IPS DF 4.7 (cell line): Measurements from ENCODE around the gene TXNDC16.
A peak's percentile ranks its signal among the peaks of the same experiment; 100 is the strongest.
"Not testable (repeated sequence)": the region's sequence is repeated elsewhere in the genome, so short reads cannot be mapped to it uniquely, and the experiment has no call there.

Source experiments
- DNase-seq: peaks from one replicate; pipeline ENCODE4 v3.0.0-alpha.2; 2013; ENCODE audit warnings: low spot score; ENCODE audit errors: extremely low read depth

The TXNDC16 gene

DNA sequence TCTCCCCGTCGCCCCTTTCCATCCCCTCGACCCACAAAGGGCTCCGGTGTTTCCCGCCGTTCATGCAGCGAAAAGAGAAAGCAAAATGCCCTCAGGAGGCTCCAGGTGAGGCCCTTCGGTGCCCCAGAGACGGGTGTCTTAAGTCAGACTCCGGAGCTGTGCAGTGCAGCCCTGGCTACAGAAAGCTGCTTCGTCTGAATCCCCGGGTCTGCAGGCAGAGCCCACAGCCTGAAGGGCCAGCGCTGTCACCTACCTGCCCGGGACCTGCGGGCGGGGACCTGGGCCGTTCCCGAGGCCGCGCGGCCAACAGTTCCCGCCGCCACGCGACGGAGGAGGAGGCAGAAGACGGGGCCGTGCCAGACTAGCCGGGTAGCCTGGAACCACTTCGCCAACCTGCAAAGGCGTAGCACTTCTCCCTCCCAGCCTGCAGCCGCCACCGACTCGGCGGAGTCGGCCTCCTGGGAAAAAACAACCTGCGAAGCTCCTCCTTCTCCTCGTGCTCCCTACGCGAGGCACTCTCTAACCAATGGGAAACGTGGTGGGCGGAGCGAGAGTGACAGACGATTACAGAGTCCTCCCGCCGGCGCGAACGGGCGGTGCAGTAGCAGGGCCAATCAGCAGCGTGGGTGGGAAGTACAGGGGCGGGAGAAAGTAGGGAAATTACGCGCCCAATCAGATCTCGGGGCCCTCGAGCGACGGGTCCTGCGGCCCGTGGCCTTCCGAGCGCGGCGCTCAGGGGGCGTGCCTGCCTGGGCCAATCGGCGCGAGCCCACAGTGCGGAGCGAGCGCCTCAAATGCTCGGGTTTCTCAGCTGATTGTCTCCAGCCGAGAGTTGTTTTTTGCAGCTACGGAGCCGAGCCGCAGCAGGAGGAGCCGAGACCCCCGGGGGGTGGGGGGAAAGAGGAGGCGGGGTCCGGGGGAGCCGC lies at the start of gene TXNDC16, which contains the start of gene GPR137C:
TSS of gene TXNDC16 (minus strand) at position 443 of the 926 bp plus-strand sequence. CDS start 8,948 bp downstream, outside the sequence.
TSS of gene GPR137C (plus strand) at position 774 of the 926 bp plus-strand sequence. CDS start 312 bp downstream, outside the sequence.
- peak; percentile 97 for DNase-seq

DNA sequence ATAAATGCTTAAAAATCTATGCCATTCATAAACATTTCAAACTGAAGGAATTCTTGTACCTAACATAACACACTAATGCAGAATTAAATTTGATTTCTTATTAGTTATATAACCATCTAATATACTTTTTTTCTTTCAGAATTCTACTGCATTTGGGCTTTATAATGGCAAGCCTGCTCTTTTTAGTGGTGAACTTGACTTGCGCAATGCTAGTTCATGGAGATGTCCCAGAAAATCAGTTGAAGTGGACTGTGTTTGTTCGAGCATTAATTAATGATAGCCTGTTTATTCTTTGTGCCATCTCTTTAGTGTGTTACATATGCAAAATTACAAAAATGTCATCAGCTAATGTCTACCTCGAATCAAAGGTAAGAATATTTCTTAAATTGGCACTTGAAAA lies 47.7 kb upstream of the TXNDC16 start:
- no peak for DNase-seq

- DNase-seq: no peak
Observed at GRCh38 chr14:52598568-52598967, 46.3 kb upstream of the TXNDC16 start.

- no peak for DNase-seq
Observed at GRCh38 chr14:52596861-52597260, 44.6 kb upstream of the TXNDC16 start.

- DNase-seq: no peak
Observed at GRCh38 chr14:52596320-52596719, 44.0 kb upstream of the TXNDC16 start.

DNA sequence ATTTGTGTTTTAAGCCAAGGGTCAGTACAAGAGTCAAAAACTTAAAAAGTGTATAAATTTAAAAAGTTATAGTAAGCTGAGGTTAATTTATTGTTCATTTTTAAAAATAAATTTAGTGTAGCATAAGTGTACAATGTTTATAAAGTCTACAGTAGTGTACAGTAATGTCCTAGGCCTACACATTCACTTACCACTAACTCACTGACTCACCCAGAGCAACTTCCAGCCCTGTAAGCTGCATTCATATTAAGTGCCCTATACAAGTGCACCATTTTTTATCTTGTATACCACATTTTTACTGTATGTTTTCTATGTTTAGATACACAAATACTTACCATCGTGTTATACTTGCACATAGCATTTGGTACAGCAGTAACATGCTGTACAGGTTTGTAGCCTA lies 38.0 kb upstream of the TXNDC16 start:
- no peak for DNase-seq

GRCh38 chr14:52589646-52590045 lies 37.3 kb upstream of the TXNDC16 start:
- DNase-seq: no peak

- no peak for DNase-seq
Observed at GRCh38 chr14:52583544-52583943, 31.2 kb upstream of the TXNDC16 start.

DNA sequence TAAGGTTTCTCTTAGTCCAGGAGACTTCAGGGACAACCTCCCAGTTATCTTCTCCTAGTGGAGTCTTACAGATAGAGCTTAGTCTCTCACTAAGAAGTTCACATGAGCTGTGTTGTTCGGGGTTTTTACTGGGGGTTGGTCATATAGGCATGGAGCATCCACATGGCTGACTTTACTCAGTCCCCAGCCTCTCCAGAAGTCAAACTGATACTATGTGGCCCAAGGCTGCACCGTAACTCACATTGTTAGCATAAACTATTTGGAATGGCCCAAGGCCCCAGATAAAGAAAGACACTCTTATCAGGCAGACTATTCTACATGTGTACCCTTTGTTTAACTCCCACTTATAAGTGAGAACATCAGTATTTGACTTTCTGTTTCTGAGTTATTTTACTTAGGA lies 23.6 kb upstream of the TXNDC16 start:
- DNase-seq: no peak

DNA sequence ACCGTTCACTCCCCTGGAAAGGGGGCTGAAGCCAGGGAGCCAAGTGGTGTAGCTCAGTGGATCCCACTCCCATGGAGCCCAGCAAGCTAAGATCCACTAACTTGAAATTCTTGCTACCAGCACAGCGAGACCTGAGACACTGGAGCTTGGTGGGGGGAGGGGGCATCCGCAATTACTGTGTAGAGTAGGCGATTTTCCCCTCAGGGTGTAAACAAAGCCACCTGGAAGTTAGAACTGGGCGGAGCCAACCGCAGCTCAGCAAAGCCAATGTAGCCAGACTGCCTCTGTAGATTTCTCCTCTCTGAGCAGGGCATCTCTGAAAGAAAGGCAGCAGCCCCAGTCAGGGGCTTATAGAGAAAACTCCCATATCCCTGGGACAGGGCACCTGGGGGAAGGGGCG lies 16.1 kb upstream of the TXNDC16 start:
- not testable (repeated sequence) for DNase-seq

DNA sequence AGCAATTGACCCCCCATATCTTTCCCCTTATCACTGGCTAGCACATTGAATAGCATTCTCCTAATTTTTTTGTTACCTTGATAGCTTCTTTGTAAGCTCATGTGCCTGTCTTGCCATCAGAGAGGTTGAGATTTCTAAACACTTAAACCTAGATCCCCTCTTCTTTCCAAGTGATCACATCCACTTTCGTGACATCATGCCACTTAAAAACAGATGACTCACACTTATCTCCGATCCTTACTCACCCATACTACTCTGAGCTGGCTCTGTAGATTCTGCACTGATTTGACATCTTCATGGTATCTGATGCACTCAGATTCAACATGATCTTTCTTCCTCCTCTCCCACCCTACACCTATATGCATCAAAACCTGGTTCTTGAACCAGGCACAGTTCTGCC lies 10.8 kb upstream of the TXNDC16 start:
- DNase-seq: no peak

DNA sequence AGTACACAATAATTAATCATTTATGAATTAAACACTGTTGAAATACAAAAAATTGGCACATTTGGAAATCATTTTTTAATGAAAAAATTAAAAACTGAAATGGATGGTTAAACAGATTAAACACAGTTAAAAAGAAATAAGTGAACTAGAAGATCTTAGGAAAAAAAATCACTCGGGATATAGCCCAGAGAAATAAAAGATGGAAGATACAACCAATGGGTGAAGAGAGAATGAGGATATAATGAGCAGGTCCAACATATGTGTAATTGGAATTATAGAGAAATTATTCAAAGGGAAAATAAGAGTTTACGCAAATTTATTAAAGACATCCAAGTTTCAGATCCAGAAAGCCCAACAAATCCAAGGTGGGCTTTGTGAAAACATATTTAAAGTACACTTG lies 6.4 kb upstream of the TXNDC16 start:
- no peak for DNase-seq

- no peak for DNase-seq
Observed at GRCh38 chr14:52553671-52554575, 1.6 kb upstream of the TXNDC16 start.

GRCh38 chr14:52553002-52553670 lies 831 bp upstream of the TXNDC16 start:
- DNase-seq: no peak

- DNase-seq: no peak
Observed at GRCh38 chr14:52551696-52552062, 626 bp downstream of the TXNDC16 start.

GRCh38 chr14:52551205-52551604 lies 1.1 kb downstream of the TXNDC16 start:
- no peak for DNase-seq

GRCh38 chr14:52550661-52551060 lies 1.6 kb downstream of the TXNDC16 start:
- DNase-seq: no peak

DNA sequence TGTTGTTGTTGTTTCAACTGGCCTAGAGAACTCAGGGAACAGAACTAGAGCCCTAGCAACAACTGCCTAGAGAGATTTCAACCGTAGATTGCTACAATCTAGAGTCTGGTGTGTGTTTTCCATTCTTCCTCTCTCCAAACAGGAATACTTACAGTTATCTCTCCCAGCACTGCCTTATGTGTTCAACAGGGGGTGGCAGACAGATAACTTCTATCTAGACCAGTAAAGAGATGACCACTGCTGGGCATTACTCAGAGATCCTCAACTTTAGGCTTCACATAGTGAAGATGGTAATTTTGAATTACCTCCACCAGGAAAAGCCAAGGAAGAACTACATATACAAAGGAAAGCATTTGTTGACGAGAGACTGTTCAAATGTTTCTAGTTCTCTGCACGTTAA lies 4.8 kb downstream of the TXNDC16 start:
- DNase-seq: no peak

GRCh38 chr14:52547027-52547426 lies 5.3 kb downstream of the TXNDC16 start:
- DNase-seq: no peak

DNA sequence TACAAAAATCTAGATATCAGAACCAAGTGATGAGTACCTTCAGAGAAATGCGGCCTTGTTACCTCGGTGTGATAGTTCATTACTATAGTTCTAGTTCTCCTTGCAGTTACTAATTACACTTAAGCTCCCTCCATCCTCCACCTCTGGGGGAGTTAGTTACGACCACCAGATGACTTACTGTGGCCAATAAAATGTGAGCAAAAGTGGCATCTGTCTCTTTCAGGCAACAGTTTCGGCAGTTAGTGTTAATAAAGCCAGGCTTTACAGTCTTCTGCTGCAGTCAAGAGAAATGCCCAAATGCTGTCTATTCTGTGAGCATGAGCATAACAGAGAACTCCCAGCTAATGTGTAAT lies 6.0 kb downstream of the TXNDC16 start:
- no peak for DNase-seq

- DNase-seq: no peak
Observed at GRCh38 chr14:52545584-52546317, 6.6 kb downstream of the TXNDC16 start.
